Thyroid gland (tissue), 4 donors: Measurements from ENCODE around the gene FLT1.

Experiments
- CTCF ChIP-seq, 6 experiments: fragments of 200-600 bp in 3 of 6; fragments of 450-650 bp in 3 of 6; sonication (generic) in 3 of 6; IDR thresholded peaks; one replicate each; pipeline ENCODE4 v1.5.1; 2016 to 2019; ENCODE audit warnings: antibody characterized with exemption in 6 of 6, mild to moderate bottlenecking in 2 of 6, inconsistent platforms in 1 of 6, moderate library complexity in 1 of 6
- POLR2A ChIP-seq, 2 donors: fragments of 450-650 bp; IDR thresholded peaks; one replicate each; pipeline ENCODE4 v1.6.1; 2017; ENCODE audit warnings: antibody characterized with exemption in 2 of 2, mild to moderate bottlenecking in 2 of 2, moderate library complexity in 1 of 2

GRCh38 chr13:28394422-28394821 lies 100.5 kb downstream of the FLT1 start:
- TF ChIP-seq CTCF (IDR thresholded peaks at IDR 0.05), result no peak
- TF ChIP-seq POLR2A (IDR thresholded peaks at IDR 0.05), result no peak
